IPS-NIHi7 (cell line): Measurements from ENCODE around the gene RER1.

Experiments used
- DNase-seq: peaks from one replicate; pipeline ENCODE4 v3.0.0; 2012; ENCODE audit warnings: mixed read lengths; ENCODE audit errors: extremely low spot score

The RER1 gene

DNA sequence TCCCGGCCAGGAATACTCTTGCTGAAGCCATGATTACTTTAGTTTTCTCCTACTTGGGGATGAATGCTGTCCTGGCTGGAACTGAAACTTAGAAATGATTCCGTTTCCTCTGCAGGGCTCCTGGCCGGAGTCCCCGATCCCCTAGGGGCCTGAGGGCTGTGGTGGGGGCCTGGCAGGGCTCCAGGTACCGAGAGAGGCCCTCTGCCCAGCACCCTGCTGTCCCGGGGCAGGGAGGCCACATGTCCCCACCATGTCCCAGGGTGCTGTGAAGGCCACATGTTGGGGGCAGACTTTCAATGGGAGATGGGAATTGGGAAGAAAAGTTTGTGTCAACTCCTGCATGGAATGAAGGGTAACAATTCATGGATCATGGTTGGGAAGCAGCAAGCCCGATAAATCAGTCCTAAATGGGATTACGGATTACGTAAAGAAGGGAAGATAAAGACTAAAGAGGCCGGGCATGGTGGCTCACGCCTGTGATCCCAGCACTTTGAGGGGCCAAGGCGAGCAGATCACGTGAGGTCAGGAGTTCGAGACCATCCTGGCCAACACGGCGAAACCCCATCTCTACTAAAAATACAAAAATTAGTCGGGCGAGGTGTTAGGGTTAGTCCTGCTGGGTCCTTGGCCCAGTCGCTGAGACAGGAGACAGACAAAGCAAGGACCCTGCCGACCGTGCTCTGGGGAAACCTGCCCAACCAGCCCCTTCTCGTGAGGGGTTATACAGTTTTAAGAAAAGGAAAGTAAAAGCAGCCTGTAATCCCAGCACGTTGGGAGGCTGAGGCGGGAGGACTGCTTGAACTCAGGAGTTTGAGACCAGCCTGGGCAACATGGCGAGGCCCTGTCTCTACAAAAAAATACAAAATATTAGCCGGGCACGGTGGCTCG, 37.8 kb upstream of the RER1 start:
- DNase-seq = no peak

DNA sequence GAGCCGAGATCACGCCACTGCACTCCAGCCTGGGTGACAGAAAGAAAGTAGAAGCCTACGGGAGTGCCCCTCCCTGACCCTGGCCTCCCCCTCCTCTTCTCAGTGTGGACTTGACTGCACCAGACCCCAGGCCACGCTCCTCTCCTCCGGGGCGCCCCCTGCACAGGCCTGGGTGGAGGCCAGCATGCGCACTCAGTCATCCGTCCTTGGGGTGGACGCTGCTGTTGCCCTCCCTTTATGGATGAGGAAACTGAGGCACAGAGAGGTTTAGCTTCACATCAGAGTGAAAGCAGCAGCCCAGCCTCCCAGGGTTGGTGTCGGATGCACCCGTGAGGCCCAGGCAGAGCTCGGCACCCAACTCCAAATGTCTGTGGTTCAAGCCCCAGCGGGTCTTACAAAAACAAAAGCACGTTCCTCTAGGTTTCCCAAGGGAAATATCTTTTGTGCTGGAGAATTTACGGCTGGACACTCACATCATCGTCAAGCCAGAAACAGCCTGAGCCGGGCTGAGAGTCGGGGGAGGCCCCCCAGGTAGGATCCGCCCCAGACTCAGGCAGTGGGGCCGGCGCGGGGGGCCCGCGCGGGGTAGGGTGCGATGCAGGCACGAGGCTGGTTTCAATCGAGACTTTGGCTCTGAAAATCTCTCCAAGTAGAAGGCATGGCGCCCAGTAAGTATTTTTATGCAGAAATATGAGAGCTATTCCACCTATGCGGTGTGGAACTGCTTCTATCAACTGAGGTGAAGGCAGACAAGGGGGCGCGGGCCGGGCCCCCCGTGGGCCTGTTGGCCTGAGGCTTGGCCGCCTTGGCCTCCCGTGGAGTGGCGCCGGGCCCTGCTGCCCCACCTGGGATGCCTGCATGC, 36.9 kb upstream of the RER1 start:
- DNase-seq = no peak

DNA sequence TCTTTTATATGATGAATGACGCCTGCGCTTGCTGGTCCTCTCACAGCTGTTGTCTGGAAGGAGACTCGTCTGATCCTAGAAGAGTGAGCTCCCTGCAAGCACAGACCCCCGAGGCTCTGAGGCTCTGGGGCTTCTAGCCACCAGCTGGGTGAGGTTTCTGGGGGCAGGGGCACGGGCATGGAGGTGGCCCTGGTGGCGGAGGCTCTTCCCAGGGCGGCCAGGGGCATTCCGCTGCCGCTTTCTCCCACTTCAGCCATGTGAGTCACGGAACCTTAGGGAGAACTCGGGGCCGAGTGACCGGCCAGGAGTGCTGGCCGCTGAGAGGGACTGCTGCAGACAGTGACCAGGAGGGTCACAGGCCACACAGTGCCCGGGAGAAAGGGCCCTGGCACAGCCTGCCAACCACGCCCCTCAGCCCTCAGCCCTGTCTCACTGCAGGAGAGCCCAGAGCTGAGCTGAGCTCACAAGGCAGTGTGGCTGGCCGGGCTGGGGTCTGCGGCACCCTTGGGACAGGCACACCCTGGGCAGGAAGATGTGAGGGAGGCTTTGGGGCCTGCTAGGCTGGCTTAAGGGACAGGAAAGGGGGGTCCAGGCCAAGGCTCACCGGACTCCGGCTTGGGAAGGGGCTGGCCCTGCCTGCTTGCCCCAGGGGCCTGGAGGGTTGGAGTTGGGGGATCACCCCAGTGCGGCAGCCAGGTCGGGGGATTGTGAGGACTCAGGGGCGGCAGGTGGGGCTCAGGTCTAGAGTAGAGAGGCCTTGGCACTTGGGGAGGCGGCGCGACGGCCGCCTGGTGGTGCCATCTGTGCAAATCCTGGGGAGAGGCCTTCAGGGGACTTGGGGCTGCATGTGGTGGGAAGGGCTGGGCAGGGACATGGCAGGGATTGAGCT, 36.0 kb upstream of the RER1 start:
- no peak for DNase-seq

GRCh38 chr1:2356401-2356800, 35.2 kb upstream of the RER1 start:
- no peak for DNase-seq

DNA sequence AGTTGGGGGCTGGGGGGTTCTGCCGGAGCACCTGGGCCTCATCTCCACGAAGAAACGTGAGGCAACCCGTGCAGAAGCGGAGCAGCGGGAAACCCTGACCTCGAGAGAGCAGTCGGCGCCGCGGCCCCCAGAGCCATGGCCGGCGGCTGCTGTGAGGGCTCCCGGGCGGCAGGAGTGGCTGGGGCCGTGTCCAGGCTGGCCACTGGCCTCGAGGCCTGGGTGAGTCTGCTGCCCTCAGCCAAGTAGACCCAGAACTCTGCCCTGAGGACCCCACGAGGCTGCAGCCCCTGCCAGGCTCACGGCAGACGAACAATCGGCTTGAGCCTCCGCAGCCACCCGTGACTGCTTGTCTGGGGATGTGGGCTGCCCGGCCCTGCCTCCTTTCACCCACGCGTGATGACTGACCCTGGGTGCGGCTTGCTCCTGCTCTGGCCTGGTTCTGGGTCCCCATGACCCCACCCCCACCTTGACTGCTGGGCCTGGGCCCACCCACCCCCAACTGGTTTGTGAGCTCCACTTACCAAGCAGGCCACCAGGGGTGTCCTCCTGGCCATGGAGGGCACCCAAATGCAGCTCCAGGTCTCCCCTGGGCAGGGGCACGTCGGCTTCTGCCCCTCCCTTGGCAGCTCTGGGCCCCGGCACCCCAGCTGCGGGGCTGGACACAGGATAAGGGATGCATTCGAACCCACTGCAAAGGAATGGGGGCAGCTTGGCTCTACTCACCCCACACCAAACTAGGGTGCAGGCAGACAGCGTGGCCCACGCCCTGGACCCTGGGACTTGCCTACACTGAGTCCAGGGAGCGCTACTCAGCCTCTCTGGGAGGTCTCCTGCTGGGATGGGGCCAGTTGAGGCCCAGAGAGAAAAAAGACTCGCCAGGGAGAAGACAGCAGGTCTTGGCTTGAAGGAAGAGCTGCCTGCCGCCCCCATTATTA, 34.5 kb upstream of the RER1 start:
- DNase-seq = no peak

DNA sequence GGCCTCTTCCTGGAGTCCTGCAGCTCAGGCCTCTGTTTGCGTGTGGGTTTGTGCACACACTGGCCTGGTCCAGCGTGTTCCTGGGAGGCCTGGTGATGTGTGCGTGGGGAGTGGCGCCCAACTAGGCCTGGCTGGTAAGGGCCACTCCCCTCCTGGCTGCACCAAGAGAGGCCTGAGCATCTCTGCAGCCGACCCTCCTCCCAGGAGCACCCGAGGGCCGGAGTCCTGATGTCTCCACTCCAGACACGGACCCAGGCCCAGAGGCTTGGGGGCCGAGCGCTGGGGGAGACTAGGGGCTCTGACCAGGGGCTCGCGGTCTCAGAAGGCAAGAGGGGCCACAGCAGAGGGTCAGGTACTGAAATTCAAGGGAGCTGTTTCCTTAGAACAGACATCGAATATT, 33.6 kb upstream of the RER1 start:
- DNase-seq = no peak

DNA sequence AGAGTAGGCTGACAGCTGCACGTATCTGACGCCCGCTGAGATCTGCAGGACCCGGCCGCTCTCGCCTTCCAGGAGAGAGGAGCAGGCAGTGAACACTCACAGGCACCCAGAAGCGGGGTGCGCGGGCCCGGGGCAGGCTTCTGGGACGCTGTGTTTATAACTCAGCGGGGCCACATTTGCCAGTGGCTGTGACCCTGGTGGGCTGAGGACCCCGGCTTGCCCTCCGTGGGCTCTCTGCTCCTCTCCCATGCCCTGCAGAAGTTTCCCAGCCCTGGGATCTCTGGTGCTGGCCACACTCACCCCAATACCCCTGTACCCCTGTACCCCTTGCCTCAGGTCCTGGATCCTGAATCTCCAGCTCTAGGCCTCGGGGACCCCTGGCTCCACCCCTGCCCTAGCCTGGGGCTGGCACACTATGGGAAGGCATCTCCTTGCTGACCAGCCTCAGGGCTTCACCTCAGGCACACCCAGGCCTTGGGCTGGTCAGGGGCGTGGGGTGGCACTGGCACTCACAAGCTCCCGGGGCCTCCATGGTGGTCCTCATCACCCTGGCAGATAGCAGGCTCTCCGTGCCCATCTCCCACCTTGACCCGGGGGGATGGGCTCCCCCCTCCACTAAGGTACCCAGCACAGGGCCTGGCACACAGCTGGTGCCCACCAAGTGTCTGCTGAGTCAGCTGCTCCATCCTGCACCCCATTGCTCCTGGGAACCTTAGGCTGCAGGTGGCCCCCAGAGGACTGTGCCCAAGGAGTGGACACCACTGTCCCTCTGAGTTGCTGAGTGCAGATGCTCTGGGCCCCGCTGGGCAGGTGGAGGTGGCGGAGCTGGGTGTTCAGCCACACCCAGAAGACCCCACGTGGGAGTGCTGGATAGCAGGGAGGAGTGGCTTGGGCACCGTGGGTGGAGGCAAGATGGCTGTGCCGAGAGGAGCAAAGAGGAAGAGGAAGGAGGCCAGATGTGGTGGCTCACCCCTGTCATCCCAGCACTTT, 32.7 kb upstream of the RER1 start:
- no peak for DNase-seq

- DNase-seq = no peak
These were observed 30.9 kb upstream of the RER1 start for GRCh38 chr1:2360588-2361364.

GRCh38 chr1:2363847-2364513, 27.7 kb upstream of the RER1 start:
- no peak for DNase-seq

- DNase-seq = no peak
These were observed 23.4 kb upstream of the RER1 start for GRCh38 chr1:2368053-2368744.

GRCh38 chr1:2372551-2373490, 18.8 kb upstream of the RER1 start:
- DNase-seq = no peak

GRCh38 chr1:2373551-2374251, 17.9 kb upstream of the RER1 start:
- DNase-seq = no peak

DNA sequence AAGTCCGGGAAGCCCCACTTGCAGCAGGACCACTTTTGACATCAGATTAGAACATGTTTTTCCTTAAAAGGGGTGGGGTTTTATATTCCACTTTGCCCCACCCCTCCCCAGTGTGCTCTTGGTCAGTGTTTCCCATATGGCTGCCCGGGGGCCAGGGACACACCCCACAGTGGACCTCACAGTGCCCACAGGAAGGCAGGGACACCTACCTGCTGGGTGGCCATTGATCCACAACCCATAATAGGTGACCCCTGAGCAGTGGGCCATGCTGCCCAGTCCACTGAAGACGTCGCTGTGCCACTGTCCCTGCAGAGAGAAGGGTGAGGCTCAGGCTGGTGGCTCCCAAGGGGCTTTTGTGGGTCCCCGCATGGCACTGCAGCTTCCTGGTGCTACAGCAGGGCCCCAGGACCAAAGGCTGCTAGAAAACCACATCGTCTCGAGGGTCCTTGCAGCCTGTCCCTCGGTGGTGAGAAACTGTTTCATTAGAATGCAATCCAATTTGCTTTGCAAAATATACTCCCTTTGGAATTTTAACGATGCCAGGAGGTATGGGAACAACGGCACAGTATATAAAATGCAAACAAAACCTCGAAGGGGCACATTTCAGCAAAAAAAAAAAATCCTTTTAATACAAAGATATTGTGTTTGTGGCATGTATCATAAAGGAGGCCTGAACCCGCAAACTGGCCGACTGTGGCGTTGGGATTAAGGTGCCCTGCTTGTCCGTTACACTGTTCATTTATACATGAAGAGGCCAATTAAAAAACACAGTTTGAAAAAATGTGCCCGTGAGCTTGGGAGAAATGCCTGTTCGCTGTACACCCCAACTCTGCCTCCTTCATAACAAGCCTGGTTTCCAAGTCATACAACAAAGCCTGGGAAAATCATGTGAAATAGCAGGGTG, 17.1 kb upstream of the RER1 start:
- DNase-seq = no peak

DNA sequence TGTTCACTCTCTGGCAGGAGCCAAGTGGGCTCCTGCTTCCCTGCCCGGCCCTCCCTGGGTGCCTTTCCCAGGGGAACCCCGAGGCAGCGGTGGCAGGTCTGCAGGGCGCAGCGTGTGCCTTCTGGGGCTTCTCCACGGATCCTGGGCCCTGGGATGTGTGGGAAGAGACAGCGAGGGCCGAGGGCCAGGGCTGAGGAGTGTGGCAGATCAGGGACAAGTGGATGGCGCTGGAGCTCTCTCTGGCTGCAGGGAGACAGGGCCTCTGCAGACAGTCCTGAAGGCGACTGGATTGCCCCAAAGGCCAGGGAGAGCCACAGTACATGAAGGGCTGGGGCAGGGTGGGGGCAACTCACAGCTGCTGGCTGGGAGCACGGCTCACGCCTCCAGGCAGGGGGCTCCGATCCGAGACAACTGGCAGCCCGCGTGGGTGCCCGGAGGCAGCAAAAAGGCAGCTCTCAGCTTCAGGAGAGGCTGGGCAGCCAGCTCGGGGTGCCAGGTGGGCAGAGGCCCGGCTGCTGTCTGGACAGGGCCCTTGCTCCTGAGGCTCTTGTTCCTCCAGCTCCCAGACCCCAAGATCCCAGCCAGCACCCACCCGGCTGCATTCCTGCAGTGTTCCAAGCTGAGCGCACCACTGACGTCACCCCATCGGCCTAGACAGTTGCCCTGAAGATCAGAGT, 16.3 kb upstream of the RER1 start:
- DNase-seq = no peak
